ENCODE results near the gene OCSTAMP.

The OCSTAMP gene

GRCh38 chr20:46576774-46577395 lies 26.4 kb upstream of the OCSTAMP start:
- H4K20me1 ChIP-seq (ENCODE audit: insufficient read depth, low read length), result no peaks in the 10 kb centered on the region
- no peaks in the 10 kb centered on the region for H3F3A ChIP-seq (ENCODE audit: insufficient read depth, low read length)
- no peaks in the 10 kb centered on the region for H3K79me2 ChIP-seq (ENCODE audit: insufficient read depth, low read length)
- 0 out of 2 replicates have a peak, but pooled peaks cover 3% of the 10 kb centered on the region for H3K27me3 ChIP-seq (ENCODE audit: insufficient read depth, low read length)
- no peak overlapping the region for H3K9ac ChIP-seq (ENCODE audit: low read length)
- H3K9me3 ChIP-seq (ENCODE audit: low read length), result no peaks in the 10 kb centered on the region
- H3K36me3 ChIP-seq (ENCODE audit: insufficient read depth, low read length), result no peaks in the 10 kb centered on the region
- H3K9me2 ChIP-seq (ENCODE audit: low read depth, low read length), result no peaks in the 10 kb centered on the region
- TF ChIP-seq CTCF (IDR thresholded peaks at IDR 0.05; ENCODE audit: low read length) (no peak), EZH2 (IDR thresholded peaks at IDR 0.05; ENCODE audit: borderline replicate concordance, low read length) (no peak)
- H2AFZ ChIP-seq (ENCODE audit: low read length), result no peak overlapping the region
- H3K4me3 ChIP-seq (ENCODE audit: low read depth, low read length, poor library complexity, severe bottlenecking), result no peak overlapping the region
- no peaks in the 10 kb centered on the region for H3K4me1 ChIP-seq (ENCODE audit: insufficient read depth, low read length, severe bottlenecking)
- no peak overlapping the region for H3K27ac ChIP-seq (ENCODE audit: low read depth, low read length, poor library complexity, severe bottlenecking)
- no peak overlapping the region for H3K4me2 ChIP-seq (ENCODE audit: low read length)

- TF ChIP-seq EZH2 (IDR thresholded peaks at IDR 0.05; ENCODE audit: borderline replicate concordance, low read length) (no peak), CTCF (IDR thresholded peaks at IDR 0.05; ENCODE audit: low read length) (no peak)
- Histone ChIP-seq H3K4me1 (ENCODE audit: insufficient read depth, low read length, severe bottlenecking) (no peaks in the 10 kb centered on the region), H3K27me3 (ENCODE audit: insufficient read depth, low read length) (0 out of 2 replicates have a peak, but pooled peaks cover 3% of the 10 kb centered on the region), H3K4me3 (ENCODE audit: low read depth, low read length, poor library complexity, severe bottlenecking) (no peak overlapping the region), H3K4me2 (ENCODE audit: low read length) (no peak overlapping the region), H3K9me2 (ENCODE audit: low read depth, low read length) (no peaks in the 10 kb centered on the region), H3F3A (ENCODE audit: insufficient read depth, low read length) (no peaks in the 10 kb centered on the region), H3K9ac (ENCODE audit: low read length) (no peak overlapping the region), H3K36me3 (ENCODE audit: insufficient read depth, low read length) (no peaks in the 10 kb centered on the region), H4K20me1 (ENCODE audit: insufficient read depth, low read length) (no peaks in the 10 kb centered on the region), H3K9me3 (ENCODE audit: low read length) (no peaks in the 10 kb centered on the region), H2AFZ (ENCODE audit: low read length) (no peak overlapping the region), H3K27ac (ENCODE audit: low read depth, low read length, poor library complexity, severe bottlenecking) (no peak overlapping the region), H3K79me2 (ENCODE audit: insufficient read depth, low read length) (no peaks in the 10 kb centered on the region)
These were observed 25.5 kb upstream of the OCSTAMP start for GRCh38 chr20:46575937-46576461.

GRCh38 chr20:46575394-46575793 lies 24.9 kb upstream of the OCSTAMP start:
- TF ChIP-seq CTCF (IDR thresholded peaks at IDR 0.05; ENCODE audit: low read length), result no peak
- TF ChIP-seq EZH2 (IDR thresholded peaks at IDR 0.05; ENCODE audit: borderline replicate concordance, low read length), result no peak
- no peaks in the 10 kb centered on the region for H3K4me1 ChIP-seq (ENCODE audit: insufficient read depth, low read length, severe bottlenecking)
- no peak overlapping the region for H3K4me3 ChIP-seq (ENCODE audit: low read depth, low read length, poor library complexity, severe bottlenecking)
- H3K27me3 ChIP-seq (ENCODE audit: insufficient read depth, low read length), result 0 out of 2 replicates have a peak, but pooled peaks cover 3% of the 10 kb centered on the region
- no peaks in the 10 kb centered on the region for H4K20me1 ChIP-seq (ENCODE audit: insufficient read depth, low read length)
- H3K9me2 ChIP-seq (ENCODE audit: low read depth, low read length), result no peaks in the 10 kb centered on the region
- H3K9ac ChIP-seq (ENCODE audit: low read length), result no peak overlapping the region
- no peak overlapping the region for H3K27ac ChIP-seq (ENCODE audit: low read depth, low read length, poor library complexity, severe bottlenecking)
- no peak overlapping the region for H3K4me2 ChIP-seq (ENCODE audit: low read length)
- no peaks in the 10 kb centered on the region for H3F3A ChIP-seq (ENCODE audit: insufficient read depth, low read length)
- no peaks in the 10 kb centered on the region for H3K36me3 ChIP-seq (ENCODE audit: insufficient read depth, low read length)
- no peaks in the 10 kb centered on the region for H3K79me2 ChIP-seq (ENCODE audit: insufficient read depth, low read length)
- no peak overlapping the region for H2AFZ ChIP-seq (ENCODE audit: low read length)
- no peaks in the 10 kb centered on the region for H3K9me3 ChIP-seq (ENCODE audit: low read length)
